IPS DF 6.9 (cell line): ENCODE data around the gene SOWAHA.

ENCODE experiments used
- DNase-seq: peaks from one replicate; pipeline ENCODE4 v3.0.0-alpha.2; 2013; ENCODE audit warnings: low read depth, low spot score
- H3K27ac ChIP-seq: one replicate; pipeline ENCODE4 v1.5.1; 2013; ENCODE audit warnings: low read length, control low read depth
- H3K27me3 ChIP-seq: 2 replicates; pipeline ENCODE4 v1.6.1; 2013; ENCODE audit warnings: mild to moderate bottlenecking, low read length; ENCODE audit not compliant: control insufficient read depth, insufficient read depth
- H3K36me3 ChIP-seq: 2 replicates; pipeline ENCODE4 v1.6.1; 2013; ENCODE audit warnings: low read length; ENCODE audit not compliant: control insufficient read depth, insufficient read depth
- H3K4me1 ChIP-seq: 2 replicates; pipeline ENCODE4 v1.6.1; 2013; ENCODE audit warnings: low read length; ENCODE audit not compliant: control insufficient read depth, insufficient read depth
- H3K4me3 ChIP-seq: 2 replicates; pipeline ENCODE4 v1.5.1; 2013; ENCODE audit warnings: mild to moderate bottlenecking, low read length
- H3K9me3 ChIP-seq: 2 replicates; pipeline ENCODE4 v1.6.1; 2013; ENCODE audit warnings: low read length, inconsistent platforms; ENCODE audit not compliant: control insufficient read depth, insufficient read depth
- WGBS: extraction: QIAGEN DNeasy Blood & Tissue Kit; methylation state at CpG from one replicate; pipeline ENCODE4 v1.1.7; 2013; ENCODE audit warnings: mixed read lengths, missing lambda C conversion rate; ENCODE audit not compliant: insufficient read length, insufficient coverage; 5-methylcytosine and 5-hydroxymethylcytosine counted together

SOWAHA gene

GRCh38 chr5:132771503-132771998 lies 41.6 kb upstream of the SOWAHA start:
- DNase-seq, result no peak
- Histone ChIP-seq H3K4me3 (no peak overlapping the region), H3K36me3 (no peaks in the 10 kb centered on the region), H3K27me3 (peaks cover 2% of the 10 kb centered on the region; the same call in 1 of the 2 replicates), H3K4me1 (peaks cover 4% of the 10 kb centered on the region; the same call in 1 of the 2 replicates), H3K27ac (no peak overlapping the region), H3K9me3 (no peaks in the 10 kb centered on the region)
- WGBS, result no CpG with 5 or more reads among the region's 8 CpGs

DNA sequence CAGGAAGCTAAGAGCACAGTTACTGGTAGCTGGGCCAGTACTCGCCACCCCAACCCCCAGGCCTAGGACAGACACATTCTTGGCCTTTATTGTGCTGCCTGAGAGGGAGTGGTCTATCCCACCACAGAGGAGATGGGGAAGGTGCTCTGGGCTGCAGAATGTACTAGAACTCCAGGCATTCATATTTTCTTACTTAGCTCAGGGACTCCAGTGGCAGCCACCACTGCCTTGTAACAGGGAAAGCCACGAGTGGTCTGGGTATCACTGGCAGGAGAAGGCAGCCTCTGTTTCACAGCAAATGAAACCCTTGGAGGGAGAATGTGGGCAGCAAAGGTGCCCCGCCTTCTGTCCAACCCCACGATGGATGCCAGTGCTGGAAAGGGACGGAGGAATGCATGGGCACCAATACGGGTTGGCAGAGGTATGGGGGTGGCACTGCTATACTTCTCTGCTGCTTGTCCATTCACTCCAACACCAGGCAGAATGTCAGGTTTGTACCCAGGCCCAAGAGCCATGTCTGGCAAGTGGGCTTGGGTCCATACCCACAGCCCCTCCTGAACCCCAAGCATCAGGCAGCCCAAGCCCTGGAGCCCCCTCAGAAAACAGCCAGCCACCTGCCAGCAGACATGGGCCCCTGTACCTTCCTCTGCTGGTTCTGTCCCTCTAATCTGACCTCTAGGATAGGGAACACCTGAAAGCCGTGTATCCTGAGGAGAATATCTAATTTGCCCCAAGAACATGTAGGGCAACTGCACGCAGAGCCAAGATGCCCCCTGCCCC lies 40.6 kb upstream of the SOWAHA start:
- Histone ChIP-seq H3K9me3 (no peaks in the 10 kb centered on the region), H3K27ac (no peak overlapping the region), H3K4me1 (peaks cover 4% of the 10 kb centered on the region; the same call in 1 of the 2 replicates), H3K27me3 (peaks cover 2% of the 10 kb centered on the region; the same call in 1 of the 2 replicates), H3K36me3 (no peaks in the 10 kb centered on the region), H3K4me3 (no peak overlapping the region)
- no CpG with 5 or more reads among the region's 8 CpGs for WGBS
- DNase-seq, result no peak

- DNase-seq, result no peak
- peaks cover 6% of the 10 kb centered on the region; the same call in 1 of the 2 replicates for H3K27me3 ChIP-seq
Observed at GRCh38 chr5:132773114-132773513, 40.0 kb upstream of the SOWAHA start.

GRCh38 chr5:132773601-132774355 lies 39.3 kb upstream of the SOWAHA start:
- no CpG with 5 or more reads among the region's 12 CpGs for WGBS
- H3K4me3 ChIP-seq, result no peak overlapping the region

More at GRCh38 chr5:132773114-132773513, 40.0 kb upstream of the SOWAHA start:
- Histone ChIP-seq H3K9me3 (no peaks in the 10 kb centered on the region), H3K36me3 (no peaks in the 10 kb centered on the region), H3K4me3 (no peak overlapping the region), H3K27ac (no peak overlapping the region), H3K4me1 (peaks cover 6% of the 10 kb centered on the region; the same call in 1 of the 2 replicates)
- WGBS, result no CpG with 5 or more reads among the region's 5 CpGs

GRCh38 chr5:132774406-132774805 lies 38.7 kb upstream of the SOWAHA start:
- peaks cover 12% of the 10 kb centered on the region for H3K27me3 ChIP-seq
- WGBS, result no CpG with 5 or more reads among the region's 3 CpGs
- H3K36me3 ChIP-seq, result no peaks in the 10 kb centered on the region
- H3K9me3 ChIP-seq, result no peaks in the 10 kb centered on the region
- no peak overlapping the region for H3K4me3 ChIP-seq
- H3K4me1 ChIP-seq, result peaks cover 8% of the 10 kb centered on the region; the same call in 1 of the 2 replicates
- DNase-seq, result no peak
- H3K27ac ChIP-seq, result no peak overlapping the region

More at GRCh38 chr5:132773601-132774355, 39.3 kb upstream of the SOWAHA start:
- peaks cover 11% of the 10 kb centered on the region for H3K27me3 ChIP-seq
- peaks cover 8% of the 10 kb centered on the region; the same call in 1 of the 2 replicates for H3K4me1 ChIP-seq
- no peak overlapping the region for H3K27ac ChIP-seq
- H3K9me3 ChIP-seq, result no peaks in the 10 kb centered on the region
- DNase-seq, result no peak
- no peaks in the 10 kb centered on the region for H3K36me3 ChIP-seq

GRCh38 chr5:132774896-132775295 lies 38.2 kb upstream of the SOWAHA start:
- no peak overlapping the region for H3K27ac ChIP-seq
- no peaks in the 10 kb centered on the region for H3K36me3 ChIP-seq
- no peak for DNase-seq
- H3K27me3 ChIP-seq, result peaks cover 14% of the 10 kb centered on the region
- no CpG with 5 or more reads among the region's 5 CpGs for WGBS
- H3K4me1 ChIP-seq, result peaks cover 8% of the 10 kb centered on the region; the same call in 1 of the 2 replicates
- H3K4me3 ChIP-seq, result no peak overlapping the region
- H3K9me3 ChIP-seq, result no peaks in the 10 kb centered on the region

GRCh38 chr5:132775476-132775961 lies 37.6 kb upstream of the SOWAHA start:
- Histone ChIP-seq H3K27me3 (peaks cover 14% of the 10 kb centered on the region), H3K9me3 (no peaks in the 10 kb centered on the region), H3K4me3 (no peak overlapping the region), H3K36me3 (no peaks in the 10 kb centered on the region), H3K27ac (no peak overlapping the region), H3K4me1 (peaks cover 8% of the 10 kb centered on the region; the same call in 1 of the 2 replicates)
- no CpG with 5 or more reads among the region's 7 CpGs for WGBS
- no peak for DNase-seq

DNA sequence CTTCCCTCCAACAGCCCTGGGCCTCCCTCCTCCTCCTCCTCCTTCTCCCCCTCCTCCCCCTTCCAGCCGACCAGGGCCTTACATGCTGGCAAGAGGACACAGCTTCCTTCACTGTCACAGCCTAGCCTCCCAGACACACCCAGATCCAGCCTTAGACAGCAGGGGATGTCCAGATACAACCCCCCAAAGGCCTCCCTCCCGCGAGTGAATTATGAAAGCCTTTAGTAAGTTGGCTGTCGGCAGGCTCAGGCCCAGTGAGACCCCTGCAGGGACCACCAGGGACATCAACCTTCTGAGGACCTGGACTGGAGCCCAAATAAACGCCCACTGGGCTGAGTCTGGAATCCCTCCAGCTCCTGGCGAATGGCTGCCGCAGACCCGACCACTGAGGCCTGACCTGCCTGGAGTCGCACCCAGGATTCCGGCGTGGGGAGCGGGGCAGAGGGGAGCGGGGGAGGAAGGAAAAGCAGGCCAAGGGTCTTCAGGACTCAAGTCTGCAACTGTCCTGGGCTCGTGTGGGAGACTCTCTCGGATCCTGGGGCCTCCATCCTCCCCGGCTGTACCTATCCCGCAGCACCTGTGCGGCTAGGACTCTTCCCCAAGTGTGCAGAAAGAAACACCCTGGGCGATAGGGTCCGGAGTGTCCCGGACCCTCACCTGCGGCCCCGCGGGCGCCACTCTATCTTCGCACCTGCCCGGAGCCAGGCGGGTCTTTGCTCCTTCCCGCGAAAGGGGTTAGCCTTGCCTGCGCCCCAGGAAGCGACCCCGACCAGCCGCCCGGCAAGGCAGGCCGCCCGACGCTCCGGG lies 36.8 kb upstream of the SOWAHA start:
- no peak overlapping the region for H3K27ac ChIP-seq
- no peak for DNase-seq
- peak overlapping the region; percentile 43; the same call in 1 of the 2 replicates for H3K4me3 ChIP-seq
- H3K36me3 ChIP-seq, result no peaks in the 10 kb centered on the region
- no peaks in the 10 kb centered on the region for H3K9me3 ChIP-seq
- no CpG with 5 or more reads among the region's 39 CpGs for WGBS
- peaks cover 14% of the 10 kb centered on the region for H3K27me3 ChIP-seq
- peaks cover 7% of the 10 kb centered on the region; the same call in 1 of the 2 replicates for H3K4me1 ChIP-seq

DNA sequence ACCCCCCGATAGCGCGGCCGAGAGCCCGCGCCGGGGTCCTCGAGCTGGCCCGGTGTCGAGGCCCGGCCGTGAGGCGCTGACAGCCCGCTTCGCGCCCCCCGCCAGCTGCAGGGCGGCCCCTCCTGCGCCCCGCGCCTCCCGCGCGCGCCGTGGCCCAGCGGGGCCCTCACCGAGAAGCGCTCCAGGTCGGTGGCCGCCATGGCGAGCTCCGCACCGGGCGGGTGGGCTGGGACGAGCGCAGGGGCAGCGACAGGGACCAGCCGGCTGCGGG lies 36.2 kb upstream of the SOWAHA start:
- no peak for DNase-seq
- Histone ChIP-seq H3K27ac (no peak overlapping the region), H3K27me3 (peaks cover 14% of the 10 kb centered on the region), H3K36me3 (no peaks in the 10 kb centered on the region), H3K4me1 (peaks cover 6% of the 10 kb centered on the region; the same call in 1 of the 2 replicates), H3K9me3 (no peaks in the 10 kb centered on the region), H3K4me3 (peak overlapping the region; percentile 43)
- no CpG with 5 or more reads among the region's 40 CpGs for WGBS
